Measurements from ENCODE around the gene KIF26B.
"Not testable (repeated sequence)": the region's sequence is repeated elsewhere in the genome, so short reads cannot be mapped to it uniquely, and the experiment has no call there.

Gene KIF26B

GRCh38 chr1:245657371-245657770 is 502.6 kb downstream of the KIF26B start:
- Histone ChIP-seq H3K36me3 (ENCODE audit: control insufficient read depth, insufficient read depth, low read length) (no peaks in the 10 kb centered on the region), H3K9me3 (ENCODE audit: control insufficient read depth, low read length) (no peaks in the 10 kb centered on the region), H3K4me1 (ENCODE audit: control insufficient read depth, insufficient read depth, low read length) (peaks cover 4% of the 10 kb centered on the region), H3K27ac (ENCODE audit: insufficient read depth, low read depth, low read length, poor library complexity, severe bottlenecking) (no peak overlapping the region), H3K4me3 (ENCODE audit: insufficient read depth, low read depth, low read length) (no peak overlapping the region), H3K27me3 (ENCODE audit: control insufficient read depth, insufficient read depth, low read length, poor library complexity, severe bottlenecking) (no peaks in the 10 kb centered on the region)
- 67 to 72% methylated on average over 6 of the region's 6 CpGs for WGBS, 2 experiments

GRCh38 chr1:245663373-245663772 is 508.6 kb downstream of the KIF26B start:
- H3K4me3 ChIP-seq (ENCODE audit: insufficient read depth, low read depth, low read length) = no peak overlapping the region
- no peaks in the 10 kb centered on the region for H3K9me3 ChIP-seq (ENCODE audit: control insufficient read depth, low read length)
- no peaks in the 10 kb centered on the region for H3K4me1 ChIP-seq (ENCODE audit: control insufficient read depth, insufficient read depth, low read length)
- WGBS, 2 experiments = 93 to 96% methylated on average over 3 of the region's 3 CpGs
- no peaks in the 10 kb centered on the region for H3K27me3 ChIP-seq (ENCODE audit: control insufficient read depth, insufficient read depth, low read length, poor library complexity, severe bottlenecking)
- H3K27ac ChIP-seq (ENCODE audit: insufficient read depth, low read depth, low read length, poor library complexity, severe bottlenecking) = no peak overlapping the region
- H3K36me3 ChIP-seq (ENCODE audit: control insufficient read depth, insufficient read depth, low read length) = no peaks in the 10 kb centered on the region

DNA sequence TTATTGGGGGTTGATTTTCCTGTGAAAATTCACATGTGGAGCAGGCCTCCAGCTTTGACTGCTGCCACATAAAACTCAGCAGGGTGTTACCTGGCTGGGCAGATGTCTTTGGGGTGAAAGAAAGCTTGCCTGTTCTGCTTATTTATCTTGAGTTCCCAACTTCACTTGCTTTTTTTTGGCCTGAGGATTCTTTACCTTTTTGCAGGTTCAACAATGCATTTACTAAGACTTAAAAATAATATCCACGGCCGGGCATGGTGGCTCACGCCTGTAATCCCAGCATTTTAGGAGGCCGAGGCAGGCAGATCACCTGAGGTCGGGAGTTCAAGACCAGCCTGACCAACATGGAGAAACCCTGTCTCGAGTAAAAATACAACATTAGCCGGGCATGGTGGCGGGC is 509.1 kb downstream of the KIF26B start:
- no peak overlapping the region for H3K4me3 ChIP-seq (ENCODE audit: insufficient read depth, low read depth, low read length)
- H3K36me3 ChIP-seq (ENCODE audit: control insufficient read depth, insufficient read depth, low read length) = no peaks in the 10 kb centered on the region
- 87 to 93% methylated on average over 8 of the region's 8 CpGs for WGBS, 2 experiments
- H3K4me1 ChIP-seq (ENCODE audit: control insufficient read depth, insufficient read depth, low read length) = no peaks in the 10 kb centered on the region
- no peak overlapping the region for H3K27ac ChIP-seq (ENCODE audit: insufficient read depth, low read depth, low read length, poor library complexity, severe bottlenecking)
- no peaks in the 10 kb centered on the region for H3K27me3 ChIP-seq (ENCODE audit: control insufficient read depth, insufficient read depth, low read length, poor library complexity, severe bottlenecking)
- no peaks in the 10 kb centered on the region for H3K9me3 ChIP-seq (ENCODE audit: control insufficient read depth, low read length)

- Histone ChIP-seq H3K9me3 (ENCODE audit: control insufficient read depth, low read length) (no peaks in the 10 kb centered on the region), H3K27ac (ENCODE audit: insufficient read depth, low read depth, low read length, poor library complexity, severe bottlenecking) (no peak overlapping the region), H3K4me1 (ENCODE audit: control insufficient read depth, insufficient read depth, low read length) (no peaks in the 10 kb centered on the region), H3K4me3 (ENCODE audit: insufficient read depth, low read depth, low read length) (no peak overlapping the region), H3K36me3 (ENCODE audit: control insufficient read depth, insufficient read depth, low read length) (no peaks in the 10 kb centered on the region), H3K27me3 (ENCODE audit: control insufficient read depth, insufficient read depth, low read length, poor library complexity, severe bottlenecking) (no peaks in the 10 kb centered on the region)
- 96% methylated on average over 9 of the region's 9 CpGs for WGBS, 2 experiments
These were observed 511.6 kb downstream of the KIF26B start for GRCh38 chr1:245666412-245666811.

DNA sequence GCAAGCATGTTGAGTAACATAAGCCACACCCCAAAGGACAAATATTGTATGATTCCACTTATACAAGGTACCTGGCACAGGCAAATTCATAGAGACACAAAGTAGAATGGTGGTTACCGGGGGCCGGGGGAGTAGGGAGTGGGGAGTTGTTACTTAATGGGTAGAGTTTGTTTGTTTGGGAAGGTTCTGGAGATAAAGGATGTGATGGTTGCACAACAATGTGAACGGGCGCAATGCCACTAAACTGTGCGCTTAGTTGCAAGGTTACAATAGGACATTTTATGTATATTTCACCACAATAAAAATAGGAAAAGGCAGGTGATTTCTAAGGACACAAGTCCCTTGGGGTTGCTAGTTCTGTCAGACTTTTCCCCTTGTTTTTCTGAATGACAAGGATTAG is 516.6 kb downstream of the KIF26B start:
- Histone ChIP-seq H3K27ac (ENCODE audit: insufficient read depth, low read depth, low read length, poor library complexity, severe bottlenecking) (no peak overlapping the region), H3K27me3 (ENCODE audit: control insufficient read depth, insufficient read depth, low read length, poor library complexity, severe bottlenecking) (no peaks in the 10 kb centered on the region), H3K4me1 (ENCODE audit: control insufficient read depth, insufficient read depth, low read length) (no peaks in the 10 kb centered on the region), H3K4me3 (ENCODE audit: insufficient read depth, low read depth, low read length) (no peak overlapping the region), H3K36me3 (ENCODE audit: control insufficient read depth, insufficient read depth, low read length) (no peaks in the 10 kb centered on the region), H3K9me3 (ENCODE audit: control insufficient read depth, low read length) (no peaks in the 10 kb centered on the region)
- 95 to 96% methylated on average over 4 to 5 of the region's 5 CpGs for WGBS, 2 experiments

GRCh38 chr1:245671966-245672767 is 517.4 kb downstream of the KIF26B start:
- H3K9me3 ChIP-seq (ENCODE audit: control insufficient read depth, low read length) = no peaks in the 10 kb centered on the region
- H3K27me3 ChIP-seq (ENCODE audit: control insufficient read depth, insufficient read depth, low read length, poor library complexity, severe bottlenecking) = no peaks in the 10 kb centered on the region
- no peaks in the 10 kb centered on the region for H3K4me1 ChIP-seq (ENCODE audit: control insufficient read depth, insufficient read depth, low read length)
- H3K36me3 ChIP-seq (ENCODE audit: control insufficient read depth, insufficient read depth, low read length) = no peaks in the 10 kb centered on the region
- H3K4me3 ChIP-seq (ENCODE audit: insufficient read depth, low read depth, low read length) = no peak overlapping the region
- H3K27ac ChIP-seq (ENCODE audit: insufficient read depth, low read depth, low read length, poor library complexity, severe bottlenecking) = no peak overlapping the region
- WGBS, 2 experiments = 94 to 95% methylated on average over 18 of the region's 18 CpGs

- H3K9me3 ChIP-seq (ENCODE audit: control insufficient read depth, low read length); H3K27ac ChIP-seq (ENCODE audit: insufficient read depth, low read depth, low read length, poor library complexity, severe bottlenecking); H3K4me1 ChIP-seq (ENCODE audit: control insufficient read depth, insufficient read depth, low read length); H3K27me3 ChIP-seq (ENCODE audit: control insufficient read depth, insufficient read depth, low read length, poor library complexity, severe bottlenecking); H3K36me3 ChIP-seq (ENCODE audit: control insufficient read depth, insufficient read depth, low read length); H3K4me3 ChIP-seq (ENCODE audit: insufficient read depth, low read depth, low read length): not testable (repeated sequence)
- 92 to 94% methylated on average over 38 to 41 of the region's 41 CpGs for WGBS, 2 experiments
These were observed 518.3 kb downstream of the KIF26B start for GRCh38 chr1:245672836-245673656.

DNA sequence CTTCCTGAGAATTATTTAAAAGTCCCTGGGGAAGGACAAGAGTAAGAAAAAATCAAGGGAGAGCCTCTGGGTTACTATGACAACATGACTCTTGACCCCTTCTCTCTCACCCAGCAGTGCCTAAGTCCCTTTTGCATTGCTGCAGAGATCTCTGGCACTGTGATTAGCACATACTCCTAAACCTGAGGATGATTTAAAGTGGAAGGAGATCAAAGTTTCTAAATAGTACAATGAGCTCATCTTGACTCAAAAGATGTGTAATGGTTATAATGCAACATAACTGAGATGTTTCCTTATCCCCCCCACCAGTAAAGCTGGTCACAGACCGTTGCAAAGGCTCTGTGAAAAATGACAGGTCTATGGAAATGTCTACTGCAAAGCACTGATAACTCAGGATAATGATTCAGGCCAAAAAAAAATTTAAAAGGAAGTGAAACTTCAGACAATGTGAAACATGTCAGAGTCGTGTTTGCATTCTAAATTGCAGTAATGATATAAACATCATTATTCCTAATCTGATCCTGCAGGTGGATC is 519.2 kb downstream of the KIF26B start:
- Histone ChIP-seq H3K4me3 (ENCODE audit: insufficient read depth, low read depth, low read length) (no peak overlapping the region), H3K27ac (ENCODE audit: insufficient read depth, low read depth, low read length, poor library complexity, severe bottlenecking) (no peak overlapping the region), H3K36me3 (ENCODE audit: control insufficient read depth, insufficient read depth, low read length) (no peaks in the 10 kb centered on the region), H3K9me3 (ENCODE audit: control insufficient read depth, low read length) (no peaks in the 10 kb centered on the region), H3K27me3 (ENCODE audit: control insufficient read depth, insufficient read depth, low read length, poor library complexity, severe bottlenecking) (no peaks in the 10 kb centered on the region), H3K4me1 (ENCODE audit: control insufficient read depth, insufficient read depth, low read length) (no peaks in the 10 kb centered on the region)
- 88 to 94% methylated on average over 2 of the region's 2 CpGs for WGBS, 2 experiments

- Histone ChIP-seq H3K9me3 (ENCODE audit: control insufficient read depth, low read length) (no peaks in the 10 kb centered on the region), H3K27ac (ENCODE audit: insufficient read depth, low read depth, low read length, poor library complexity, severe bottlenecking) (no peak overlapping the region), H3K36me3 (ENCODE audit: control insufficient read depth, insufficient read depth, low read length) (no peaks in the 10 kb centered on the region), H3K27me3 (ENCODE audit: control insufficient read depth, insufficient read depth, low read length, poor library complexity, severe bottlenecking) (no peaks in the 10 kb centered on the region), H3K4me3 (ENCODE audit: insufficient read depth, low read depth, low read length) (no peak overlapping the region), H3K4me1 (ENCODE audit: control insufficient read depth, insufficient read depth, low read length) (no peaks in the 10 kb centered on the region)
- 90 to 99% methylated on average over 6 to 9 of the region's 9 CpGs for WGBS, 2 experiments
These were observed 522.9 kb downstream of the KIF26B start for GRCh38 chr1:245677461-245678240.
